HG02610 (cell line): ENCODE data around the gene AMMECR1.
A peak's percentile ranks its signal among the peaks of the same experiment; 100 is the strongest.

ENCODE experiments used
- ATAC-seq: cut with Tn5 transposase; IDR thresholded peaks from one replicate; pipeline ENCODE4 v1.9.1; 2021; ENCODE audit warnings: mild to moderate bottlenecking, moderate library complexity; ENCODE audit not compliant: unreplicated experiment

AMMECR1 gene

DNA sequence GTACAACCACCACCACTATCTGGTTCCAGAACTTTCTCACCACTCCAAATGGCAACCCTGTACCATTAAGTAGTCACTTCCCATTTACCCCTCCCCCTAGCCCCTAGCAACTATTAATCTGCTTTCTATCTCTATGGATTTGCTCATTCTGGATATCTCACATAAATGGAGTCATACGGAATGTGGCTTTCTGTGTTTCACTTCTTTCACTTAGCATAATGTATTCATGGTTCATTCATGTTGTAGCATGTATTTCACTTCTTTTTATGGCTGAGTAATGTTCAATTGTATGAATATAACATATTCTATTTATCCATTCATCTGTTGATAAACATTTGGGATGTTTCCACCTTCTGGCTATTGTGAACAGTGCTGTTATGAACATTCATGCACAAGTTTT, 104.7 kb downstream of the AMMECR1 start:
- no peak for ATAC-seq

DNA sequence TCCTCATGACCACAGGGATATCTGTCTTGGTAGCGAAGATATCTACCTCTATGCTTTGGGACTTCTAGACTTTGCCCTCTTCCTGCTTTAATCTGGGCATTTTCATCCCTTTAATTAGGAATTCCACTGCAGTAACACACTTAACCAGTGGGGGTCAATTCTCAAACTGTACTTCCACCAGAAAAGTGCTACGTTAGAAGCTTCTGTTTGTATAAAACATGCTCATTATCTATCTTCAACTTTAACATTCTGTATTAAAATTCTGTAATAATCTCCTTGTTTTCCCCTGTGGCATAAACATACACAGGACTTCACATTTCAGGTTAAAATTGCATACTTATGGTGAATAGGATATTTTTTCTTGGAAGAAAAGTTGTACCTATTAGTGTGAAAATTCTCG, 105.6 kb downstream of the AMMECR1 start:
- ATAC-seq = no peak

DNA sequence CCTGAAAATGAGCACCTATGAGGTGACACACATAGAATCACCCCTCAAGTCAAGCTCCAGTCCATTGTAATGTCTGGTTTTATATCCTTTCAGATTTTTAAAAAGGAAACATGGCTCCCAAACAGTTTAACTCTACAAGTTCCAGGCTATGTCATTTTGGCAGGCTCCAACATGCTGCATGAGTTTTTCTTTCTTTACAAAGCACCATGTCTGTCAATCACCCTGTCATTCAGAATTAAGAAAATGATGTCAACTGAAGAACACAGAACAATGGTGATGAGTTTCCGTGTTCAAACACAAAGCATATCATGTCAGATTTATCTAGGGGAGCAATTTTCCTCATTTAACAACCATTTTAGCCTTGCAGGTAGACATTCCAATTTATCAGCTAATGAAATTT, 106.5 kb downstream of the AMMECR1 start:
- ATAC-seq = no peak

DNA sequence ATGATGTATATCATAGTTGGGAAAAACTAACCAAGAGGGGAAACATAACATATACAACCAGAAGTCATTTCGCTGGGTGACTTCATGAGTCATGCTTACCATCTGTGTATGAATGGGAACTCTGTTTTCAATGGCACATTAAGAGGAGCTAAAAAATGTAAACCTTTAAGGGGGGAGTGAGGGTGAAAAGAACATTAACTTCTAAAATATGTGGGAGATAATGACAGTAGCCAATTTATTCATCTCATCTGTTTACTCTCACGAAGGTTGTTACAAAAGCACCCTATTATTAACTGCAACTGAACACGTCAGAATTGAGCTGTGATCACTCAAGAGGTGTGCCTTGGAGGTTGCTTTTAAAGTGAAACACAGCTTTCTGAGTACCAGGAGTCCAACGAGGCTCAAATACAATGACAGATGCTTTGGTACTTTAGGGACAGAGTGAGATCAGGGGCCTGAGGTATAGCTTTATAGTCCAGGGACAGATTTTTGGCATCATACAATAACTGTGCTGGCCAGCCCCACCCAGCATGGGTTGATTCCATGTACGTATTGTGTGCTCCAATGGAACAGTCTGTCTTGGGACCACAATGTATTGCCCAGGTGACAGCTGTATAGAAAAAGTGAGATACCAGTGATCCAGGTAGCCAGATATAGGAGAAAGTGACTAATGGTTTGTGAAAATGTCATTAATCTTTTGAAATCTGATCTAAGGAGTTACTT, 107.3 kb downstream of the AMMECR1 start:
- no peak for ATAC-seq

DNA sequence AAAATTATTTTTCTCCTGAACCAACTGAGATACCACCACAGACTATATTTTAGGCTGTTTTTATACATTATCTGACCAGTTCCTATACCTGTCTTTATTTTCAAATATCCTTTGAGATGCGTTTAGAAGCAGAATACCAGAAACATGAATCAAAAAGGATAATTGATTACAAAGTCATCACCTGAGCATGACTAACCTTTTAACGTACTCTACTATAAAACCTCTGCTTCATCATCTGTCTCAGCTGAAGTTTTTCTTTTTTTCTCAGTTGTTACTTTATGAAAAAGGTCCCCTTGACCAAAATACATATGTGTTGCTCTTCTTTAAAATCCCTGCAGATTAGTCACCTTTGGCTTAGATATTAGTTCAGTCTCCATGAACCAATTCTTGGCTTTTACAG, 109.8 kb downstream of the AMMECR1 start:
- no peak for ATAC-seq

DNA sequence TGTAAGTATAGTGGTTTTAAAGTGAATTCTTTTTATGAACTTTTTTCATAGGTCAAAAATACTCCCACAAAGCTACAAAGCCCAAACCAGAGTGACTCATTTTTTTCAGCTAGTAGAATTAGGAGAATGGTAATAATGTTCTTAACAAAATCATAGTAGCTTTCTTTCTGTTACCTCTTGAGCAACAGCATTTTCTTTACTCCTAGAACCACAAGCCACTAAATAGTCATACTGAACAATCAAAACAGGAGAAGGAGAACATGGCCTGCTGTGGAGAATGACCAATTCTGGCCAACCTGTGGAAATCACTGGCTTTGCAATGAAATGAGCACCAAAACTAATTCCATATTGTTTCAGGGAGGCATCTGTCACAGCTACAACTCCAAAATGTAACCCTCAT, 112.9 kb downstream of the AMMECR1 start:
- ATAC-seq = no peak

DNA sequence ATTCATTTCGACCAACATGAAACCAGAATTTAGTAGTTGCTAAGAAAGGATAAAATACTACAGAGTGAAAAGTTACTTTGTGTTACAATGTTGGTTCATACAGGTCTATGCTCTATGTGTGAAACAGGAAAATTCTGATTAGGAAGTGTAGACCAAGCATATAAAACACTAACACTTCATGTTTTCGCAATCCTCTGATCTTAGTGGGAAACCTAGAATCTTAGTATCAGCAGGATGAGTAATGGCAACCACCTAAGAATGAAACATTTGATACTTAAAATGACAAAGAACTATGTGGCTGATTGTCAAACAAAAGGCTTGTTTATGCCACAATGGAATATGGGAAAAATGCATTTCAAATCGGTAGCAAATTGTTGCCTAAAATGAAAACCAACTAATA, 116.1 kb downstream of the AMMECR1 start:
- no peak for ATAC-seq

DNA sequence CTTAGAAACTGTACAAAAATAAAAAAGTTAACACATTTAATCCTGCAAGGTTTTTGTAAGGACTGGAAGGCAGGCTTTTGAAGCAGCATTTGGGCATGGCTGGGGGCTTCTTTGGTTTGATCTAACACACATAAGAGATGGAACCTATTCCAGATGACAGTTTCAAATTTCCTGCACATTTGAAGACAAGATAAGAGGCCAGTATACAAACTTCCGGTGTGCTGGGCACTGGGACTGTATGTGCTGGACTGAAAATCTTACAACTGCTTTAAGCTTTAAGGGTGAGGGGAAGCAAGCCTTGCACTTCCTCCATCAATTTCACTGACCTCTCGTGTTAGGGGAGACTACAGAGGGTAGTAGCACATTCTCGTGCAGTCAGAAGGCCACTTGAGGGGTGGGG, 122.9 kb downstream of the AMMECR1 start:
- no peak for ATAC-seq

DNA sequence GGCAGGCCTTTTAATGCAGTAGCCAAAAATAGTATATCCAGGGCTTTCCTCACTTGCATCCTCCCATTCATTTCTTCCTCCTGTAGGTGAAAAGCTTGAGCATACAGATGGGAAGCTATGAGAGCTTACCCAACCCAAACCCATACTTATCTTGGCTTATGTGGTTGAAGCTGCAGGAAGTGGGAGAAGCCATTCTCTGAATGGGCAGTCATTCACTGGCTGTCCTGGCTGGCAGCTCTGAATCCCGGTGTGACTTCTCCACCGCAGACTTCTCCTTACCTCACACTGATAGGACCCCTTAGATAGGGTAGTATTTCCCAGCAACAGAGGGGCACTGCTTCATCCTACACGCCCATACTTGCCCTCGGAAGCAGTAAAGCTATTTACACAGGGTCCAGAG, 125.4 kb downstream of the AMMECR1 start:
- ATAC-seq = no peak

DNA sequence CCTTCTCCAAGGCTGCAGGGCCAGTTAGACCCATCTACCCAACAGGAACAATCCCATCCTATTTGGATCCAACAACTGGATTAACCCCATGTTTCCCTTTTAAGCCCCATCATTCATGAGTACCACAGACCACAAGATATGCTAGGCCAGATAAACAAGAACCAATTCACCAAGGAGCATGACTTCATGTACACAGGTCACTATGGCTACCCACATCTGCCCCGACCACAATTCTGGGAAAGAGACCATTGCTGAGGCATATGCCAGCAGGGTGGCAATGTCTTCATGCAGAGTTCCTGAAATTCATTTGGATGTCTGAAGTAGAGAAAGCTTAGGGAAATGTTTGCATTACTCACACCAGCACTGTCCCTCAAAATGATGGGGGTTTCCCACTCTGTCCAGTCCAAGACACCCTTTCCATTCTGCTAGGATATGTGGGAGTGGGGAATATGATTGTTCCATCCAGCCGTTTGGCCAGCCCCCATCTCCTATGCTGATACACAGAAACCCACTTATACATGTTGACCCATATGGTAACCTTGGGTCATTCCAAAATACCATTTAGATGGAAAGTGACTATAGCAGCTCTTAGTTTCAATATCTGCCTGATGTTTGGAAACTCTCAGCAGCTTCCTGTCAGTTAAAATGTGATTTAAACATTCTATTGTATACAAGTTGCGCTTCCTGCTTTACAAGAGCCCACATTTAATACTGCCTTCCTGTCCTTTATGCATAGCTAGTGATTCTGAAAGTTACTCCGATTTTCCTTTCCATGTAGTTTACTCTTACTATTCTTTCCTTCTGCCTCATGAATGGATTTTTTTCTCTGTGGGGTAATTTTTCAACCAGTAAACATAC, 129.0 kb downstream of the AMMECR1 start:
- ATAC-seq = no peak

DNA sequence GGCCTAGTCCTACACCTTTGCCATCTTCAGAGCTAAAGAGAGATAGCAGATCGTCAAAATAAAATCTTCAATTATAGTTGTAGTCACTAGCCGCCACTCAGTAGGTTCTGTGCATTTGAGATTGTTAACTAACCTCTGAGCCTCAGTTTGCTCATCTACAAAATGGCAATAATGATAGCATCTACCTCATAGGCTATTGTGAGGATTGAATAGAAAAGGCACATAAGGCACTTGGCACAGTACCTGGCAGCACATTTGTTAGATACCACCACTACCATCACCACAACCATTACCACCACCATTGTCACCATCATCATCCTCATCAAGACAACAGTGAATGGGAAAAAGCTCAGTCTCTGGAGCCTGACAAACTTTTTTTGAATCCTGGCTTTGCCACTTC, 134.6 kb downstream of the AMMECR1 start:
- ATAC-seq = no peak

DNA sequence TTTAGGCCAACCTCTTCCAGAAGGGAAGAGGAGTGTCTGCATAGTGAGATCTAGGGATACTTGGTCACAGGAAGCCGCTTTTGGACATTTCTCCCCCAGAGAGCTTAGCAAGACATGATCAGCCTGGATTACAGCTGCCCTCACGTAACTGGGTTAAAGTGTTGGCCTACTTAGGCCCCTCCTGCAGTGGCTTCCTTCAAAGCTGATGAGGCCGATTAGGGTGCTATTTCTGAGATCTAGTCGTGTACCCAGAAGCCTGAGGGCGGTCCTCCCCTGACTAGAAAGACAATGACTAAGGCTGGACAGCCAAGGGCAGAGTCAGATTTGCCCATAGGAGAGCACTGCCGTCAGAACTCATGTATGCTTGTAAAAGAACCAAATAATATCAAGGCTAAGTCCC, 135.0 kb downstream of the AMMECR1 start:
- no peak for ATAC-seq

DNA sequence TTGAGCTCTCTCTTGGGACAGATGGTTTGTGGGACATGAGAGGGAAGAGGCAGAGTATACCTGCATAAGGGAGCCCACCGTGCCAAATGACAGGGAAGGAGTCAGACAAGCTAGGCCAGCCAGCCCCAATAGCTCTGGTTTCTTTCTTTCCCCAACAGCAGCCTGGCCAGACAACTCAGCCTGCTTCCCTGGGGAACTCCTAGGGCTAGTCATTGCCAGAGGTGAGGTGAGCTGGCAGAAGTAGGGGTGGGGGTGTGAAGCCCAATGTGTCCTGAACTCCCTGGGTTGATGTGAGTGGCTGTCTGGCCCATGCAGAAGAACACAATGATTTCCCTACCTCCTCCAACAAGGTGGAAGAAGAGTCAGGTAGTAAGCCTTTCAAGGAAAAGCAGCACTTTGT, 135.5 kb downstream of the AMMECR1 start:
- ATAC-seq = peak; percentile 81

DNA sequence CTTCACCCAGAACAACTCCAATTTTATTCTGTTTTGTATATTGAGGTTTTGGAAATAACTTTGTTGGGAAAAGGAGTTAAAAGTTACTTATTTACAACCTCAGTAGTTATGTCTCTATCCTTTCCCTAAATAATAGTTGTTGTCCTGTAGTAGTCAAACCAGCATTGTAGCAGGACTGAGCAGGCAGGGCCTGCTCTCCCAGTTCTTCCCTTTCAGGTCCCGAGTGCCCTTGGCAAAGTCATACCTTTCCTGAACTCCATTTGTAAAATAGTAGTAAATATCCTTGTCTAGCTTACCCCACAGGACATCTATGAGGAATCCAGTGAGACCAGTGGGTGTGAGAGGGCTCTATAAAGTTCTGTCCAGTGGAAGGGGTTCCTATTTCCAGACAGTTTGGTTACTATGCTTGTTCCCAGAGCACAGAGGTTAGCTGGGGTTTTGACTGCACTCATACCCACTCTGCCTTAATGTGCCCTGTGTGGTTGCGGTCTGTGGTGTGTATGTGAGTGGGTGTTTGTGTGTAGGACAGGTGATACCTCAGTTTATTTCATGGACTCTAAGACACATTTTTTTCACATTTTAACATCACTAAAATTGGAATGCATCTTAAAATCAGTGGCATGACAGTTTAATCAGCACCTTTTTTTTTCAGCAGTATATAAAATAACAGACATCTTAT, 136.3 kb downstream of the AMMECR1 start:
- no peak for ATAC-seq

DNA sequence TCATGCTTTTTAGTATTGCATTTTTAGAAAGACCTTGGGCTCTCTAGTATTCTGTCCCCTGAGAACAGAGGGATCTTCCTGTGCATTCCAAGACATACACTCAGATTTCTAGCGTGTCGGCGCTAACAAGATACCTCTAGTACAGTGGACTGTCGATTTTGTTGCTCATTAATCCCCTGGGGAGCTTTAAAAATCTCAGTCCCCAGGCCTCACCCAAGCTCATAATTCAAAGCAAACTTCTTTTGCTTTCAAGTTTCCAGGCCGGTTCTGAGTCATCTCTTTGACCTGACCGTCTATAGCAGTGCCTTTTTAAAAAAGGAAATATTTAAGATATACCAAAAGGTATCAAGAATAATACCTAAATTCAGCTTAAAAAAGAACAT, 137.0 kb downstream of the AMMECR1 start:
- peak; percentile 80 for ATAC-seq

DNA sequence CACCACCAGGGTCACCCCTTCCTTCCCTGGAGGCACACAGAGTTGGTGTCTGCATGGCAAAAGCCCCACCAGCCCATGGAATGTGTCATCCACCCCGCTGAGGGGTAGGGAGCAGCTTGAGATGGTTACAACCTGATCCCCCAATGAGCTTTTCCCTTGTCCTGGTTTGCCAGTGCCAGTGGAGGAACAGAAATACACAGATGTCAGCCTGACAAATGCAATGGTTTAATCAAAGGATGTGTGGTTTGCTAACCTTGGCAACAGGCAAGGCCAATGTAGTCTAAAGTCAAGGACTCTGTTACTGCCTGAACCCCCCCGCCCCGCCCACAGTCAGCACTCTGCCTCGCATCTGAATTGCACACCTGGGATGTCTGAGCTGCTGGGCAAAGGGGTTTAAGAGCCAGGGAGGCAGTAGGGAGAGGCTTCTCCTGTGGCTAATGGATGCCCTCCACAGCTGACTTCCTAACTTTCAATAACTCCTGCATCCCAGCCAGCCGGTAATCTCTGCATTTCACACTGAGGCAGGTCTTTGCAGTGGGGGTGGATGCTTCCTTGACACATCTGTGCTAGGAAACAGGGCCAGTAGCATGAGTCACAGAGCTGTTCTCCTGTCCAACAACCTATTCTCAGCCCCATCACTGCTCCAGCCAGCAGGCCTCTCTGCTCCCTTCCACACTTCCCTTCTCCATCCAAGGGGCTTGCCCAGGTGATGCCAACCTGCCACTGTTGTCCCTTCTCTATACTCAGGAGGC, 137.5 kb downstream of the AMMECR1 start:
- ATAC-seq = peak; percentile 27

DNA sequence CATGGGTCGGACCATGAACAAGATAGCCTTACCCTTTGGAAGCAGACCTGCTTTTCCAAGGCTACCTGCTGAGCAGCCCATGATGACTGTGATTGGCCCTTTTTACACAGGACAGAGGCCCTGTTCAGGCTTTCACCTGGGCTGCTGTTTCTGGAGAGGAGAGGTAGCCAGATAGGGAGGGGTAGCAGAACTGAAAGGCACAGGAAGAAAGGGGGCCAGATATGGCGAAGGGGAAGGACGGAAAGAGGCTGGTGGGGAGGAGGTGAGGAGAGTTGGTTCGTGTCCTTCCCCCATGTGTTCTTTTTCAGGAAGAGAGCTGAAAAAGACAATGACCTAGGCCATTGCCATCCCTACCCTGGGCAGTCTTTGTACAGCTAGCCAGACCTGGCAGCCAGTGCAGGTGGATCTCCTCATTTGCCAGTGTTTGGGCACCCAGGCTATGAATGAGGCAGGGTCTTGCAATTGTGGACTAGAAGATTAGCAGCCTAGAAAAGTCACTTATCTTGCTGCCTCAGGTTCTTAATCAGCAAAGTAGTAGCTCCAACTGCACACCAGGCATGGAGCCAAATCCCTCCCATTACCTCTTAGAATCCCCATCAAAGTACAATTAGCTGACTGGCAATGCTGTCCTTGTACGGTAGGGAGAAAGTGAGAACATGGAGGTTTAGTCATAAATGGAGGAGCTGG, 139.6 kb downstream of the AMMECR1 start:
- ATAC-seq = no peak

DNA sequence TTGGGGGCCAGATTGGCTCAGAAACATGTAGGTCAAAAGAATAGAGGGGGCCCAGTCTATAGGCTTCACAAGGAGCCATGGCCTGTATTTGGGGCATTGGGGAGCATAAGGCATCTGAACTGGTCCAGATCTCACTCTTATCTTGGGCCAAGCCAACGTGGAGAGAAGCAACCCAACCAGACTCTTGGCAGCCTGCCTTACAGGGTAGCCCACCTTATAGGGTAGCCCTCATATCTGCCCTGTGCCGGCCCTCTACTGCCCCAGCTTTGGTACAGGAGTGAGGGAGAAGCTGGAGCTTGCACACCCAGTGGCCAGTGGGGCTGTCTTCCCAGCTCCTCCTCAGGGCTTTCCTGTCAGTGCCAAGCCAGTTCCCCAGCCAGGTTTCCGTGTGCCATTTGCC, 142.2 kb downstream of the AMMECR1 start:
- ATAC-seq = no peak

DNA sequence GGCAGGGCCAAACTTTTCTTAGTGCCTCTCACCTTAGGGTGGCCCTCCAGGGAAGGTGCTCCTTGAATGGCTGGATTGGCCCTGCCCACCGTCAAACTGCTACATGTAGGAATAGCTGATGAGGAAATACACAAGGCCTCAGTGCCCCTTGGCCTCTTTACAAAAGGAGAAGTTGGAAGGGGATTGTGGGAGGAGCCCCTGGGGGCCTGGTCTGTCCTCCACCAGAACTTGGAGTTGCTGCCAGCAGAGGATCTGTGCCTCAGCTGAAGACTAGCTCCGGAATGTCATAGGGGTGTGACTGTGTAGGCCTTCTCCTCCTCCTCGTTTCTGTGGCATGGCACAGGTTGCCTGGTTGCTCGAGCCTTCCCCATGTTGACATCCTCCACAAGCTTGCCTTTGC, 142.7 kb downstream of the AMMECR1 start:
- no peak for ATAC-seq
